Fibroblast of lung (primary cell): Measurements from ENCODE around the gene PLCXD1. TPM values are rescaled to one million over a fixed set of nuclear protein-coding genes. Genes with fewer than 3 reads are reported as not detected.

Source experiments
- DNase-seq, 2 donors: peaks; one replicate each; pipeline versions ENCODE4 v3.0.0 to v3.0.0-alpha.2; 2010; ENCODE audit warnings: low read depth in 2 of 2
- H2AFZ ChIP-seq: 2 replicates; pipeline ENCODE4 v1.5.1; 2012; ENCODE audit warnings: low read length, control low read depth, inconsistent platforms
- H3K27ac ChIP-seq: 2 replicates; pipeline ENCODE4 v1.5.1; 2011; ENCODE audit warnings: low read length, control low read depth; ENCODE audit not compliant: insufficient read depth
- H3K27me3 ChIP-seq: 2 replicates; pipeline ENCODE4 v1.5.1; 2011; ENCODE audit warnings: mild to moderate bottlenecking, low read length; ENCODE audit not compliant: control insufficient read depth, insufficient read depth
- H3K36me3 ChIP-seq: 2 replicates; pipeline ENCODE4 v1.5.1; 2011; ENCODE audit warnings: low read length; ENCODE audit not compliant: control insufficient read depth, insufficient read depth
- H3K4me1 ChIP-seq: 2 replicates; pipeline ENCODE4 v1.5.1; 2011; ENCODE audit warnings: low read length; ENCODE audit not compliant: control insufficient read depth, insufficient read depth; ENCODE audit errors: extremely low read depth
- H3K4me2 ChIP-seq: 2 replicates; pipeline ENCODE4 v1.5.1; 2011; ENCODE audit warnings: low read length, control low read depth; ENCODE audit not compliant: insufficient read depth; ENCODE audit errors: extremely low read depth
- H3K4me3 ChIP-seq, 4 experiments: fragments of 200-600 bp in 1 of 4; sonication (generic) in 1 of 4; replicated peaks in 1 of 4; 2 replicates each; pipeline ENCODE4 v1.5.1; 2011 to 2016; ENCODE audit warnings: low read length in 4 of 4, low read depth in 3 of 4, mild to moderate bottlenecking in 3 of 4, control low read depth in 2 of 4, inconsistent platforms in 1 of 4, mixed read lengths in 1 of 4; ENCODE audit not compliant: insufficient read depth in 1 of 4; ENCODE audit errors: control extremely low read depth in 1 of 4
- H3K79me2 ChIP-seq: 2 replicates; pipeline ENCODE4 v1.5.1; 2012; ENCODE audit warnings: mild to moderate bottlenecking, low read length, inconsistent platforms; ENCODE audit not compliant: control insufficient read depth, insufficient read depth
- H3K9ac ChIP-seq: 2 replicates; pipeline ENCODE4 v1.5.1; 2011; ENCODE audit warnings: mild to moderate bottlenecking, low read length, control low read depth; ENCODE audit not compliant: insufficient read depth
- H3K9me3 ChIP-seq: 2 replicates; pipeline ENCODE4 v1.5.1; 2012; ENCODE audit warnings: low read depth, low read length; ENCODE audit not compliant: control insufficient read depth, insufficient read depth
- H4K20me1 ChIP-seq: 2 replicates; pipeline ENCODE4 v1.5.1; 2011; ENCODE audit warnings: low read length; ENCODE audit not compliant: control insufficient read depth, insufficient read depth; ENCODE audit errors: extremely low read depth
- CTCF ChIP-seq, 2 donors: IDR thresholded peaks in 1 of 2; conservative IDR thresholded peaks in 1 of 2; 1 replicate in 1 of 2; 2 replicates in 1 of 2; pipeline ENCODE4 v1.5.1; 2011 to 2012; ENCODE audit warnings: low read length in 2 of 2, control low read depth in 1 of 2, inconsistent platforms in 1 of 2, low read depth in 1 of 2, mild to moderate bottlenecking in 1 of 2
- EZH2 ChIP-seq: IDR thresholded peaks from 2 replicates; pipeline ENCODE4 v1.5.1; 2012; ENCODE audit warnings: low read length, control low read depth, mild to moderate bottlenecking; ENCODE audit errors: missing control alignments
- polyA plus RNA-seq, 2 donors: library from polyadenylated mRNA; depleted of rRNA in 1 of 2; stranded (reverse) in 1 of 2; unstranded in 1 of 2; fragments of >200 nt; gene quantifications; 2 replicates each; pipeline ENCODE4 v1.2.1, GENCODE V29; 2011 to 2012; ENCODE audit warnings: missing spikeins in 1 of 2
- total RNA-seq: library from RNA; depleted of rRNA; stranded (reverse); fragments of >200 nt; gene quantifications from 2 replicates; pipeline ENCODE4 v1.2.1, GENCODE V29; 2014

PLCXD1 gene
- total and polyA plus RNA-seq, 2 donors (not counting 1 experiment from before 2014, with no cell fraction given): 4.3 to 10.9 TPM

GRCh38 chrX:344371-344901 is 63.3 kb downstream of the PLCXD1 start:
- Histone ChIP-seq H4K20me1 (no peaks in the 10 kb centered on the region), H3K79me2 (no peaks in the 10 kb centered on the region), H2AFZ (no peak overlapping the region), H3K27ac (no peak overlapping the region), H3K27me3 (no peaks in the 10 kb centered on the region), H3K9me3 (no peaks in the 10 kb centered on the region), H3K4me2 (no peak overlapping the region), H3K9ac (no peak overlapping the region), H3K4me3 (no peak overlapping the region), H3K36me3 (no peaks in the 10 kb centered on the region), H3K4me1 (no peaks in the 10 kb centered on the region)
- no peak for DNase-seq
- TF ChIP-seq EZH2 (no peak), CTCF (conservative IDR thresholded peaks at IDR 0.05 in 1 of 2, IDR thresholded peaks at IDR 0.05 in 1 of 2; ENCODE audit: low read depth in 1 of 2, low read length in 2 of 2) (no peak)

- no peaks in the 10 kb centered on the region for H3K4me1 ChIP-seq
- H3K9me3 ChIP-seq: no peaks in the 10 kb centered on the region
- no peak overlapping the region for H3K27ac ChIP-seq
- no peak overlapping the region for H3K4me2 ChIP-seq
- H3K9ac ChIP-seq: no peak overlapping the region
- no peaks in the 10 kb centered on the region for H3K27me3 ChIP-seq
- no peak overlapping the region for H2AFZ ChIP-seq
- no peaks in the 10 kb centered on the region for H3K36me3 ChIP-seq
- TF ChIP-seq CTCF (conservative IDR thresholded peaks at IDR 0.05 in 1 of 2, IDR thresholded peaks at IDR 0.05 in 1 of 2; ENCODE audit: low read depth in 1 of 2, low read length in 2 of 2) (no peak), EZH2 (no peak)
- no peak overlapping the region for H3K4me3 ChIP-seq
- no peak for DNase-seq
- no peaks in the 10 kb centered on the region for H4K20me1 ChIP-seq
- H3K79me2 ChIP-seq: no peaks in the 10 kb centered on the region
Observed at GRCh38 chrX:345020-345925, 64.1 kb downstream of the PLCXD1 start.

- no peak overlapping the region for H3K27ac ChIP-seq
- no peak overlapping the region for H3K9ac ChIP-seq
- H3K27me3 ChIP-seq: no peaks in the 10 kb centered on the region
- H3K4me3 ChIP-seq: no peak overlapping the region
- H3K79me2 ChIP-seq: no peaks in the 10 kb centered on the region
- H3K4me1 ChIP-seq: no peaks in the 10 kb centered on the region
- DNase-seq: no peak
- no peaks in the 10 kb centered on the region for H4K20me1 ChIP-seq
- H3K9me3 ChIP-seq: no peaks in the 10 kb centered on the region
- TF ChIP-seq EZH2 (no peak), CTCF (conservative IDR thresholded peaks at IDR 0.05 in 1 of 2, IDR thresholded peaks at IDR 0.05 in 1 of 2; ENCODE audit: low read depth in 1 of 2, low read length in 2 of 2) (no peak)
- H3K36me3 ChIP-seq: no peaks in the 10 kb centered on the region
- no peak overlapping the region for H2AFZ ChIP-seq
- H3K4me2 ChIP-seq: no peak overlapping the region
Observed at GRCh38 chrX:346034-346813, 65.0 kb downstream of the PLCXD1 start.
